Stimulated activated CD4-positive, alpha-beta T cell treated with anti-CD3 and anti-CD28 coated beads, Interleukin-2, amount 100 ng/mL, for 48 hours (primary cell): ENCODE results near the gene CSNK1A1.
A peak's percentile ranks its signal among the peaks of the same experiment; 100 is the strongest.
"Not testable (repeated sequence)": the region's sequence is repeated elsewhere in the genome, so short reads cannot be mapped to it uniquely, and the experiment has no call there.

Experiments used
- DNase-seq, 2 donors: peaks; one replicate each; pipeline ENCODE4 v3.0.0-alpha.2; 2020

CSNK1A1 gene

GRCh38 chr5:149572170-149572569 is 20.9 kb upstream of the CSNK1A1 start:
- DNase-seq, result no peak

- no peak for DNase-seq
Observed at GRCh38 chr5:149567226-149567625, 16.0 kb upstream of the CSNK1A1 start.

GRCh38 chr5:149564542-149565140 is 13.4 kb upstream of the CSNK1A1 start:
- not testable (repeated sequence) for DNase-seq

GRCh38 chr5:149563466-149563865 is 12.2 kb upstream of the CSNK1A1 start:
- DNase-seq, result no peak

- DNase-seq, result no peak
Observed at GRCh38 chr5:149561848-149562247, 10.6 kb upstream of the CSNK1A1 start.

GRCh38 chr5:149559706-149560105 is 8.5 kb upstream of the CSNK1A1 start:
- no peak for DNase-seq

GRCh38 chr5:149552553-149553160 is 1.4 kb upstream of the CSNK1A1 start:
- no peak for DNase-seq

- no peak for DNase-seq
Observed at GRCh38 chr5:149552038-149552494, 827 bp upstream of the CSNK1A1 start.

- DNase-seq, result no peak
Observed at GRCh38 chr5:149550594-149551226, 529 bp downstream of the CSNK1A1 start.

- no peak for DNase-seq
Observed at GRCh38 chr5:149550268-149550583, 1.0 kb downstream of the CSNK1A1 start.

GRCh38 chr5:149549461-149550267 is 1.6 kb downstream of the CSNK1A1 start:
- peak in 1 of 2 donors; percentile 25 for DNase-seq

- no peak for DNase-seq
Observed at GRCh38 chr5:149546974-149547373, 4.3 kb downstream of the CSNK1A1 start.

- DNase-seq, result no peak
Observed at GRCh38 chr5:149545327-149545726, 5.9 kb downstream of the CSNK1A1 start.

- DNase-seq, result no peak
Observed at GRCh38 chr5:149544028-149544420, 7.2 kb downstream of the CSNK1A1 start.

GRCh38 chr5:149543361-149544027 is 7.7 kb downstream of the CSNK1A1 start:
- DNase-seq, result no peak

- DNase-seq, result no peak
Observed at GRCh38 chr5:149541893-149542292, 9.3 kb downstream of the CSNK1A1 start.

- DNase-seq, result no peak
Observed at GRCh38 chr5:149540089-149540488, 11.2 kb downstream of the CSNK1A1 start.

GRCh38 chr5:149537374-149537975 is 13.8 kb downstream of the CSNK1A1 start:
- DNase-seq, result no peak

GRCh38 chr5:149535787-149536186 is 15.5 kb downstream of the CSNK1A1 start:
- DNase-seq, result not testable (repeated sequence)

GRCh38 chr5:149532413-149532812 is 18.8 kb downstream of the CSNK1A1 start:
- DNase-seq, result no peak

GRCh38 chr5:149529463-149529862 is 21.8 kb downstream of the CSNK1A1 start:
- DNase-seq, result no peak

GRCh38 chr5:149528281-149529060 is 22.8 kb downstream of the CSNK1A1 start:
- DNase-seq, result no peak
